HAP-1 (cell line): ENCODE results near the gene CRADD.
"Not testable (repeated sequence)": the region's sequence is repeated elsewhere in the genome, so short reads cannot be mapped to it uniquely, and the experiment has no call there.

ENCODE experiments used
- DNase-seq, 2 experiments: peaks; one replicate each; pipeline ENCODE4 v3.0.0-alpha.2; 2016 to 2020; ENCODE audit warnings: low spot score in 2 of 2
- H3K27me3 ChIP-seq: fragments of 250-450 bp; sonication (Bioruptor Pico); 2 replicates; pipeline ENCODE4 v1.5.1; 2020; ENCODE audit warnings: low read depth, mild to moderate bottlenecking, moderate library complexity
- H3K36me3 ChIP-seq: fragments of 250-450 bp; sonication (Bioruptor Pico); replicated peaks from 2 replicates; pipeline ENCODE4 v1.5.1; 2020; ENCODE audit warnings: mild to moderate bottlenecking
- H3K4me1 ChIP-seq: fragments of 250-450 bp; sonication (Bioruptor Pico); 2 replicates; pipeline ENCODE4 v1.5.1; 2020; ENCODE audit warnings: mild to moderate bottlenecking
- H3K4me3 ChIP-seq: fragments of 250-450 bp; sonication (Bioruptor Pico); 2 replicates; pipeline ENCODE4 v1.5.1; 2020; ENCODE audit warnings: mild to moderate bottlenecking, moderate library complexity
- H3K9me3 ChIP-seq: fragments of 250-450 bp; sonication (Bioruptor Pico); 2 replicates; pipeline ENCODE4 v1.5.1; 2020; ENCODE audit warnings: mild to moderate bottlenecking, moderate library complexity
- in situ Hi-C: fragments of 300-500 bp; cut with MboI; formaldehyde crosslinking; loops from 3 replicates; pipeline ENCODE4 v1.14.3; 2020; ENCODE audit warnings: low sequenced_read_pairs, inconsistent platforms, mixed read lengths

Gene CRADD

DNA sequence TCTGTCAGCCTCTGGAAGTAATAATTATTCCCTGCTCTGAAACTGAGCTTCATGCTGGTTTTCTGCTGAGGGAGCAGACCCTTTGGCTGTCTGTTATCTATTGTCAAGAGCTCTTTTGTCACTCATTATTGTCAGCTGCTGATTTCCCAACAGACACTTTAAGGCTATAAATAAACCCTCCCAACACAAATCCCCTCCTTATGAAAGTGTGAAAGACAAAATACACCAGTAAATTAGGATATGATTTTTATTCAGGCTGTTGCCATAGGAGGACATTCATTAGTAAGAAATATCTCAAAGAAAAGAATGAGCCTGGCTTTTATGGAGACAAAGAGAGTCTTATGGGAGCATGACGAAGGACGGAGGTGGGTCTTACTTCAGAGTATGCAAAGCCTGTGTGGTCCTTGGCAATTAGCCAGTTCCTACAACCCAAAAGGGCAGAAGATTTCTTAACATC, 180.8 kb downstream of the CRADD start:
- peak; percentile 75 to 85 for DNase-seq
- in situ Hi-C loops, result no loop called here

DNA sequence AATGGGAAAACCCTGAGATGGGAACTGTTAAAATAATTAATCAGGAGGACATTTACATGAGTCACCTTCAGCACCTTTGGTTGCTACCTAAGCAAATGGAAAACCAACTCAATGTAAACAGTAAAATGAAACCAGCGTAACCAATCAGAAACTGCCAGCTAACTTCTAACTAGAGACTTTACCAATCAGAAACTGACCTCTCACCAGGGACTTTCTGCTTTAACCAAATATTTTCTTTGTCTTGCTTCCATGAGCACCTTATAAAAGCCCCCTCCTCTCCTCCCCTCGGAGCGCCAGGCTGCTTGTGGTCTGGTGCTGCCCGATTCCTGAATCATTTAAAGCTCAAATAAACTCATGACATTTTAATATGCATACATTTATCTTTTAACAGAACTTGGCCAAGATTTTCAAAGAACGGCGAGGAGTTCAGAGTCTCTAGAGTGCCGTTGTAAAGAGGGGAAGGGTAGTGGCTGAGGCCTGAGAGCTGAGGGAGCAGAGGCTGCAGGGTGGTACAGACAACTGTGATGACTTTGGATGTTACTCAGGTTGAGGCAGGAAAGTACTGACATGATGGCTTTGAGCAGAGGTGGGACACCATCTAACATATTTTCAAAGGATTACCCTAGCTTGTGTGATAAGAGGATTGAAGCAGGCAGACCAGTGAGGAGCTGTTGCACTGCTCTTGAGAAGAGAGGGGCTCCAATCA, 183.6 kb downstream of the CRADD start:
- Histone ChIP-seq H3K4me1 (peaks cover 19% of the 10 kb centered on the region), H3K9me3 (peaks cover 3% of the 10 kb centered on the region), H3K4me3 (no peak overlapping the region), H3K36me3 (no peaks in the 10 kb centered on the region), H3K27me3 (no peaks in the 10 kb centered on the region)
- in situ Hi-C loops, result no loop called here
- DNase-seq, result no peak

More for the DNA sequence above, 180.8 kb downstream of the CRADD start:
- H3K4me1 ChIP-seq, result peaks cover 33% of the 10 kb centered on the region
- H3K4me3 ChIP-seq, result no peak overlapping the region
- H3K36me3 ChIP-seq, result no peaks in the 10 kb centered on the region
- no peaks in the 10 kb centered on the region for H3K9me3 ChIP-seq
- no peaks in the 10 kb centered on the region for H3K27me3 ChIP-seq

DNA sequence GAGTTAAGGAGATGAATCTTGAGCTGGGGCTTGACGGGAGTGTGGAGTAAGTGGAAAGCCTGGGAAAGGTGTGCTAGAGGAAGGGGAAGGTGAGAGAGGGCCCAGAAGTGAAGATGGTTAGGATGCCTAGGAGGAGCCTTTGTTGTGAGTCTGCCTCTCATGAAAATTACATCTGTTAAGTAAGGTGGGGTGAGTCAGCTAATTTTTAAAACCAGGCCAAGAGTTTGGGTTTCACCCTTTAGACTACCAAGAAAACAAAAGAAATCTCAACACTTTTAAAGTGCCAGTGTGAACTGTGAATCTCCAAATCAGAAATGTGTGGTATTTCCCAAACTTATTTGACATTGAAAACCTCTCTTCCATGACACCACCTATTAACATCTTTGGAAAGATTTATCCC, 185.2 kb downstream of the CRADD start:
- in situ Hi-C loops, result no loop called here
- Histone ChIP-seq H3K4me3 (no peak overlapping the region), H3K9me3 (peaks cover 3% of the 10 kb centered on the region), H3K27me3 (no peaks in the 10 kb centered on the region), H3K4me1 (peaks cover 15% of the 10 kb centered on the region), H3K36me3 (no peaks in the 10 kb centered on the region)
- DNase-seq, result no peak

DNA sequence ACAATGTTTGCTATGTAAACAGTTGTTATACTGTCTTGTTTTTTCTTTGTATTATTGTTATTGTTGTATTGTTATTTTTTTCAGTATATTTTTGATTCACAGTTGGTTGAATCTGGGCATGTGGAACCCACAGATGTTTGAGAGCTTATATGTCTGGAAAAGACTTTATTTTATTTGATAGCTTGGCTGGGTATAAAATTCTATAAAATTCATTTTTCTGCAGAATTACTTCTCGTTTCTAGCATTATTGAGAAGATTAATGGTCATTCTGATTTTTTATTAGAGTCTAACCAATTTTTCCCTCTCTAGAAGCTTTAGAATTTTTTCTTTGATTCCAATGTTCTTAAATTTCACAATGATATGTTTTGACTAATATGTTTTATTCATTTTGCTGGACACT, 188.6 kb downstream of the CRADD start:
- no peak for DNase-seq
- Histone ChIP-seq H3K36me3 (no peaks in the 10 kb centered on the region), H3K27me3 (no peaks in the 10 kb centered on the region), H3K4me3 (no peak overlapping the region), H3K4me1 (no peaks in the 10 kb centered on the region), H3K9me3 (peaks cover 3% of the 10 kb centered on the region)
- in situ Hi-C loops, result no loop called here

DNA sequence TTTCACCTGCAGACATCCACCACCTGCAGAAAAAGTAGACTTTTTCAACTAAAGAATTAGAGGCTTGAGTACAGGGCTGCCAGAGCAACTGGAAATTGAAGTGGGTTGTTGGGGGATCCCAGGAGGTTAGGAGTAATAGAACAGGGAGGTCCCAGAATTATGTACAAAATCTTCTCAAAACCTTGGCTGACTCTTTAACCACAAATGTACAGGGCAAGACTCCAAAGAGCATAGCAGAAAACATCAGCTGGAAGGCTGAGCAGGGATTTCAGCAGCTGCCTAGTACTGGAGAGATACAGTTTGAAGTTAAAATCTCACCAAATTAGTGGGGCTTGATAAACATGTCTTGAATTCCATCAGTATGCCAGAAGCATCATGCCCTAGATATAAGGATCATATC, 191.6 kb downstream of the CRADD start:
- in situ Hi-C loops, result no loop called here
- no peak for DNase-seq

DNA sequence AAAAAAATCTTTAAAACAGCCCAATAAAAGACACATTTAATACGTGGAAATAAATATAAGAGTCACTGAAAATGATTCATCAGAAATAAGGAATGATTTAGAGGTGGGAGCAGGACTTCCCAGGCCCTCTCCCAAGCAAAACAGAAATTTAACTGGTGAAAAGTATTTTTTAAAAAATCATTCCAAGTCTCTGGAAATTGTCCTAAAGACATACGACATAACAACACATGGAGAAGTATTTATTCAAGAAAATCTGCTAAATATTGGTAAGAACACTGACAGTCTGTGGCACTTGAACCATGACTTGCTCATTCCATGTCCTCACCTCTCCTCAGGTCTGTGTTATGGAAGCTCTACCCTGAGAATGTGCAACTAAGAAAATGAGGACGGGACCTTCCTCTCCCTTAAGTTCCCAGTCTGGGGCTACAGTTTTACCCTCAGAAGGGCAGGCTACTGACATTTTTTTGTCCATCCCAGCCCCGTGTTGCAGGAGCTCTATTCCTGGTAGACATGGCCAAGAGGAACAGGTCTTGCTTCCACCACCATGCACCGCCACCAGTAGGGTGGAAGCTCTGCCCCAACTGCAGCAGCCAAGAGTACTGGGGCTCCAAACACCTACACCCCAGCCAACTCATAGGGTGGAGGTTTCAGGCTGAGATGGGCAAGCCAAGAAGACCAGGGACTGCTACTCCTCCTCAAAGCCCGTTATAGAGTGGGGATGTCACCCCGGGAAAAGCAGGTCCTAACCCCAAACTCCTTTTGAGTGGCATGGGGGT, 193.0 kb downstream of the CRADD start:
- in situ Hi-C loops, result no loop called here
- H3K4me3 ChIP-seq, result no peak overlapping the region
- no peaks in the 10 kb centered on the region for H3K36me3 ChIP-seq
- H3K4me1 ChIP-seq, result no peaks in the 10 kb centered on the region
- DNase-seq, result no peak
- peaks cover 7% of the 10 kb centered on the region; the same call in 1 of the 2 replicates for H3K9me3 ChIP-seq
- H3K27me3 ChIP-seq, result no peaks in the 10 kb centered on the region

More for the DNA sequence above, 191.6 kb downstream of the CRADD start:
- H3K4me3 ChIP-seq, result no peak overlapping the region
- H3K36me3 ChIP-seq, result no peaks in the 10 kb centered on the region
- no peaks in the 10 kb centered on the region for H3K27me3 ChIP-seq
- peaks cover 6% of the 10 kb centered on the region for H3K9me3 ChIP-seq
- H3K4me1 ChIP-seq, result no peaks in the 10 kb centered on the region

DNA sequence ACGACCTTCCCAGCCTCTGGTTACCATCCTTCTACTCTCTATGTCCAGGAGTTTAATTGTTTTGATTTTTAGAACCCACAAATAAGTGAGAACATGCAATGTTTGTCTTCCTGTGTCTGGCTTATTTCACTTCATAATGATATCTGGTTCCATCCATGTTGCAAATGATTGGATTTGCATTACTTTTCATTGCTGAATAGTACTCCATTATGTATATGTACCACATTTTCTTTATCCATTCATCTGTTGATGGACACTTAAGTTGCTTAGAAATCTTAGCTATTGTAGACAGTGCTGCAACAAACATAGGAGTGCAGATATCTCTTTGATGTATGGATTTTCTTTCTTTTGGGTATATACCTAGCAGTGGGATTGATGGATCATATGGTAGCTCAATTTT, 194.4 kb downstream of the CRADD start:
- H3K36me3 ChIP-seq, in situ Hi-C loops, H3K4me3 ChIP-seq, H3K27me3 ChIP-seq, H3K9me3 ChIP-seq, H3K4me1 ChIP-seq, DNase-seq: not testable (repeated sequence)

DNA sequence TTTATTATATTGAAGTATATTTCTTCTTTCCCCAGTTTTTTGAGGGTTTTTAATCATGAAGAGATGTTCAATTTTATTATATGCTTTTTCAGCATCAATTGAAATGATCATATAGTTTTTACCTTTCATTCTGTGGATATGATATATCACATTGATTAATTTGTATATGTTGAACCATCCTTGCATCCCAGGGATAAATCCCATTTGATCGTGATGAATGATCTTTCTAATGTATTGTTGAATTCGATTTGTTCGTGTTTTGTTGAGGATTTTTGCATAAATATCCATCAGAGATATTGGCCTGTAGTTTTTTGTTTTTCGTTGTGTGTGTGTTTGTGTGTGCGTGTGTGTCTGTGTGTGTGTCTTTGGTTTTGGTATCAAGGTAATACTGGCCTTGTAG, 196.4 kb downstream of the CRADD start:
- no peak for DNase-seq
- in situ Hi-C loops, result no loop called here
- Histone ChIP-seq H3K4me3 (no peak overlapping the region), H3K9me3 (0 out of 2 replicates have a peak, but pooled peaks cover 7% of the 10 kb centered on the region), H3K27me3 (no peaks in the 10 kb centered on the region), H3K36me3 (no peaks in the 10 kb centered on the region), H3K4me1 (no peaks in the 10 kb centered on the region)

DNA sequence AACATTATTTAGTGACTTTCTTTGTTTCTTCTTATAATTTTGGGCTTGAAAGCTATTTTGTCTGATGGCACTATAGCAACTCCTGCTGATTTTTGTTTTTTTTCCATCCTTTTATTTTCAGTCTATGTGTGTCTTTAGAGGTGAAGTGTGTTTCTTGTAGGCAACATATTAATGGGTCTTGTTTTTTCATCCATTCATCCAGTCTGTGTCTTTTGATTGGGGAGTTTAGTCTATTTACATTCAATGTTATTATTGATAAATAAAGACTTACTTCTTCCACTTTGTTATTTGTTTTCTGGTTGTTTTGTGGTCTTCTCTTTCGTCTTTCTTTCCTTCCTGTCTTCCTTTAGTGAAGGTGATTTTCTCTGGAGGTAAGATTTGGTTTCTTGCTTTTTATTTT, 198.0 kb downstream of the CRADD start:
- Histone ChIP-seq H3K27me3 (no peaks in the 10 kb centered on the region), H3K4me1 (no peaks in the 10 kb centered on the region), H3K36me3 (no peaks in the 10 kb centered on the region), H3K4me3 (no peak overlapping the region), H3K9me3 (0 out of 2 replicates have a peak, but pooled peaks cover 7% of the 10 kb centered on the region)
- no peak for DNase-seq
- in situ Hi-C loops, result no loop called here

DNA sequence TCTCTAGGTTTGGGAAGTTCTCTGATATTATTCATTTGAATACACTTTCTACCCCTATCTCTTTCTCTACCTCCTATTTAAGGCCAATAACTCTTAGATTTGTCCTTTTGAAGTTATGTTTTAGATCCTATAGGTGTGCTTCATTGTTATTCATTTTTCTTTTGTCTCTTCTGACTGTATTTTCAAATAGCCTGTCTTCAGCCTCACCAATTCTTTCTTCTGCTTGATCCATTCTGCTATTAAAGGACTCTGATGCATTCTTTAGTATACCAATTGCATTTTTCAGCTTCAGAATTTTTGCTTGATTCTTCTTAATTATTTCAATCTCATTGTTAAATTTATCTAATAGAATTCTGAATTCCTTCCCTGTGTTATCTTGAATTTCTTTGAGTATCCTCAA, 199.2 kb downstream of the CRADD start:
- no peak for DNase-seq
- no peaks in the 10 kb centered on the region for H3K36me3 ChIP-seq
- H3K27me3 ChIP-seq, result no peaks in the 10 kb centered on the region
- in situ Hi-C loops, result no loop called here
- 0 out of 2 replicates have a peak, but pooled peaks cover 7% of the 10 kb centered on the region for H3K9me3 ChIP-seq
- H3K4me3 ChIP-seq, result no peak overlapping the region
- no peaks in the 10 kb centered on the region for H3K4me1 ChIP-seq

DNA sequence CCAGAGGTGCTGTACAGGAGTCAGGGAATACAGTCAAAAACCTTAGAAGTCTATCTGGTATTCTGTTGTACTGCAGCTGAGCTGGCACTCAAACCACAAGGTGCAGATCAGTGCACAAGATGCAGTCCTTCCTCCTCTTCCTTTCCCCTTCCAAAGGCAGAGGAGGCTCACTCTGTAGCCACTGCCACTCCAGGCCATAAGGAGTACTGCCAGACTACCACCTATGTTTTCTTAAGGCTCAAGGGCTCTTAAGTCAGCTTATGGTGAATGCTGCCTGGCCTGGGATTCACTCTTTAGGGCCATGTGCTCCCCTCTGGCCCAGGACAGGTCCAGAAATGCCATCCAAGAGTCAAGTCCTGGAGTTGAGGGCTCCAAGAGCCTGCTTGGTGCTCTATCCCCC, 200.3 kb downstream of the CRADD start:
- H3K27me3 ChIP-seq, result no peaks in the 10 kb centered on the region
- in situ Hi-C loops, result no loop called here
- 0 out of 2 replicates have a peak, but pooled peaks cover 4% of the 10 kb centered on the region for H3K9me3 ChIP-seq
- H3K4me3 ChIP-seq, result no peak overlapping the region
- no peaks in the 10 kb centered on the region for H3K4me1 ChIP-seq
- no peak for DNase-seq
- H3K36me3 ChIP-seq, result no peaks in the 10 kb centered on the region

DNA sequence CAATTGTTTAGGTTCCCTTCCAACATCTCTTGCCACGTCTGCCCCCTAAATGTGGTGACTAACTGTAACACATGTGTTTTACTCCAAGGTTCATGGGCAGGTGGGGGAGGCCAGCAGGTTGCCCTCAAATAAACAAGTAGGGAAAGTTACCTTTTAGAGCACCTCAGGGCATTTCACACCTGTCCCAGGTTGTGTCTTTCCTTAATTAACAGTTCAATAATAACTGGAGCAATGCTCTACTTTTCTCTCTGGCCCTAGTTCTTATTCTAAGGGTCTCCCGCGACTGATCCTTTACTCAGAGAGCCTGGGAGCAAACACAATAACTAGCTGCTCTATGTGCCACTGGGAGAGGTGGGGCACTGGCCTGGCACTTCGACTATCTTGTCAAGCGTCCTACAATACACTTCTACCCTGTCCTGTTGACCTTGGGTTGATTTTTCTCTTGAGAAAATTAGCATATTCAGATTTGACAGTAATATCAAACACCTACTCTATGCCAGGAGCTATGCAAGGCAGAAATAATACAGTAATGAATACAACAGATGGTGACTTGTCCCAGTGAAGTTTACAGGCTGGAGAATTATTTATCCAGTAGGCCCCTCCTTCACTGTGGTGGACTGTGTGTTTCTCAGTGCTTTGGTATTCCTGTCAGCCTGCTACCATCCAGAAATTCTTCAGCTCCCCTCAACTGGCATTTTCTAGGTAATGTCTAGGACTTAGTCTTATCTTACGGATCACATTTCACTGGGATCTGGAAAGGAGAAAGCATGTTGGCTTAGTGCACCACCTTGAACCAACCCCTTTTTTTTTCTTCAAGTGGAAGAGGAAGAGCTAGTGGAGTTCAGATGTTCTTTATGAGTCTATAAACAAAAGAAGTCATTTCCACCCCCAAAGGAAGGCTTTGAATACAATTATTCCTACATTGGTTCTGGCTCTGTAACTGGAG, 202.6 kb downstream of the CRADD start:
- Histone ChIP-seq H3K36me3 (no peaks in the 10 kb centered on the region), H3K4me3 (no peak overlapping the region), H3K9me3 (no peaks in the 10 kb centered on the region), H3K27me3 (no peaks in the 10 kb centered on the region), H3K4me1 (no peaks in the 10 kb centered on the region)
- in situ Hi-C loops, result no loop called here
- no peak for DNase-seq

DNA sequence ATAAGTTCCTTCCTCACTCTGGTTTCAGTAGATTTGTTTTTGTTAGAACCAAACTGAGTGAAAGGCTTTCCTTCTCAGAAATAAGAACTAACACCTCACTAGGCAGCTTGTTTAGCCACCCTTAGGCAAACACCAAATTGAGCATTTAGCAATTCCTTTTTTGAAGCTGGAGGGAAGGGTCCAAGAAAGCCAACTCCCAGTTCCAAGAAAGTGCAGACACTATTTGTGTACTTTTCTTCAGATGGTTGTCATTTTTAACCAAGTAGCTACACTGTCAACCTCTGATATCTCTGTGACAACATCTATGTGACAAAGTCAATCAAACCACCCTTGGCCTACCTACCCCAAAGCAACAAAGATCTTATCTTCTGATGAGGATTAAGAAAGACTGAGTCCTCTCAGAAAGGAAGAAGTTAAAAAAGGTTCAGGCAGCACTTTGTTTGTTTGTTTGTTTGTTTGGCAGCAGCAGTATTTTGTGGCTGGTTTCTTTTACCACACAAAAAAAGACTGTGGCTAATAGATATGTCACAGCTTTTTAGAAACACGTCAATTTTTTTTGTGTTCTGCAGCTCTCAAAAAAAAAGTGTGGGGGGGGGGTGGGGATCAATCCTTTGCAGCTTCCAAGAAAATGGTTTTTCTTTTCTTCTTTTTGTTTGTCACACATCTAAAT, 203.8 kb downstream of the CRADD start:
- H3K36me3 ChIP-seq, result no peaks in the 10 kb centered on the region
- in situ Hi-C loops, result no loop called here

More for the DNA sequence above, 203.8 kb downstream of the CRADD start:
- Histone ChIP-seq H3K9me3 (no peaks in the 10 kb centered on the region), H3K27me3 (no peaks in the 10 kb centered on the region), H3K4me1 (no peaks in the 10 kb centered on the region), H3K4me3 (no peak overlapping the region)
- DNase-seq, result no peak
